Measurements from ENCODE around the gene BCKDK.
"Not testable (repeated sequence)": the region's sequence is repeated elsewhere in the genome, so short reads cannot be mapped to it uniquely, and the experiment has no call there.

The BCKDK gene

GRCh38 chr16:31100876-31101641, 7.1 kb upstream of the BCKDK start:
- DNase-seq, result not testable (repeated sequence)

- DNase-seq, result peak; percentile 96
These were observed 2.4 kb upstream of the BCKDK start for GRCh38 chr16:31105677-31106213.

- no peak for DNase-seq
These were observed 1.4 kb upstream of the BCKDK start for GRCh38 chr16:31106509-31107464.

- DNase-seq, result no peak
These were observed 720 bp upstream of the BCKDK start for GRCh38 chr16:31107465-31107867.

GRCh38 chr16:31108794-31109558, 790 bp downstream of the BCKDK start:
- DNase-seq, result no peak

GRCh38 chr16:31109622-31110021, 1.4 kb downstream of the BCKDK start:
- no peak for DNase-seq

- no peak for DNase-seq
These were observed 2.2 kb downstream of the BCKDK start for GRCh38 chr16:31110106-31111034.

GRCh38 chr16:31111881-31112466, 3.8 kb downstream of the BCKDK start:
- no peak for DNase-seq

GRCh38 chr16:31112711-31113110, 4.5 kb downstream of the BCKDK start:
- no peak for DNase-seq

- DNase-seq, result no peak
These were observed 5.2 kb downstream of the BCKDK start for GRCh38 chr16:31113121-31114120.

- no peak for DNase-seq
These were observed 6.3 kb downstream of the BCKDK start for GRCh38 chr16:31114468-31114867.

- peak; percentile 97 for DNase-seq
These were observed 9.4 kb downstream of the BCKDK start, which contains the start of gene KAT8 for GRCh38 chr16:31117384-31118222. Gene KAT8, plus strand, starts transcription at chr16:31117664. Its CDS starts 18 bp downstream, at chr16:31117682.

- DNase-seq, result no peak
These were observed 10.3 kb downstream of the BCKDK start for GRCh38 chr16:31118223-31119155.

- DNase-seq, result no peak
These were observed 11.9 kb downstream of the BCKDK start for GRCh38 chr16:31120129-31120528.

GRCh38 chr16:31125844-31126243, 17.7 kb downstream of the BCKDK start:
- DNase-seq, result no peak

GRCh38 chr16:31127182-31127581, 19.0 kb downstream of the BCKDK start:
- DNase-seq, result no peak

- DNase-seq, result no peak
These were observed 20.8 kb downstream of the BCKDK start for GRCh38 chr16:31128711-31129567.
